Measurements from ENCODE around the gene AMMECR1L.

- TF ChIP-seq CTCF (IDR thresholded peaks at IDR 0.05): no peak
- TF ChIP-seq POLR2A (IDR thresholded peaks at IDR 0.05): no peak
- TF ChIP-seq POLR2AphosphoS5 (IDR thresholded peaks at IDR 0.05): no peak
These were observed 65.6 kb downstream of the AMMECR1L start for GRCh38 chr2:127820080-127820668.
